A549 (cell line): ENCODE measurements around the gene DPP10. TPM values are rescaled to one million over a fixed set of nuclear protein-coding genes. Genes with fewer than 3 reads are reported as not detected.

Experiments used
- ATAC-seq, 2 experiments: fragments of 200-7000 bp in 1 of 2; fragments of >200 bp in 1 of 2; cut with Nextera tagmentation in 1 of 2; cut with Tn5 transposase in 1 of 2; 3 replicates each; pipeline versions ENCODE4 v1.8.0 to v1.9.1; 2018 to 2020; ENCODE audit warnings: mild to moderate bottlenecking in 1 of 2, moderate library complexity in 1 of 2
- CTCF ChIA-PET: fragments of 300-600 bp; sonication (Branson Sonifier 250); formaldehyde crosslinking; extraction: SDS; loops from one replicate; lab custom pipeline; 2021; ENCODE audit warnings: antibody characterized with exemption, inconsistent platforms; lab: Yijun Ruan, JAX
- POLR2A ChIA-PET: fragments of 350-600 bp; formaldehyde crosslinking; extraction: SDS; loops from one replicate; lab custom pipeline; 2021; ENCODE audit warnings: antibody characterized with exemption, inconsistent platforms; lab: Yijun Ruan, JAX
- DNase-seq, 2 experiments: peaks; one replicate each; pipeline versions ENCODE4 v3.0.0 to v3.0.0-alpha.2; 2011 to 2016; ENCODE audit warnings: low read depth in 1 of 2, low spot score in 1 of 2
- FAIRE-seq: peaks from 2 replicates; lab custom pipeline; 2011; peaks lifted over from hg19 to GRCh38; lab: Jason Lieb, UNC
- H3K27ac ChIP-seq, 2 experiments: fragments of >200 bp; sonication (Bioruptor Twin); formaldehyde crosslinking; 3 replicates each; pipeline ENCODE4 v1.5.1; 2016 to 2017
- H3K4me1 ChIP-seq: fragments of >200 bp; sonication (Bioruptor Twin); formaldehyde crosslinking; 3 replicates; pipeline ENCODE4 v1.6.1; 2016
- H3K4me2 ChIP-seq: fragments of >200 bp; sonication (Bioruptor Twin); formaldehyde crosslinking; 3 replicates; pipeline ENCODE4 v1.6.1; 2016
- H3K4me3 ChIP-seq: fragments of >200 bp; sonication (Bioruptor Twin); formaldehyde crosslinking; 3 replicates; pipeline ENCODE4 v1.5.1; 2016
- H3K9me3 ChIP-seq: fragments of >200 bp; sonication (Bioruptor Twin); formaldehyde crosslinking; 3 replicates; pipeline ENCODE4 v1.6.1; 2016
- CEBPB ChIP-seq, 2 experiments: fragments of >200 bp in 1 of 2; sonication (Bioruptor Twin) in 1 of 2; formaldehyde crosslinking in 1 of 2; IDR thresholded peaks; 2 replicates each; pipeline ENCODE4 v1.6.1; 2012 to 2016
- EHF ChIP-seq: fragments of 250-450 bp; sonication (Bioruptor Pico); IDR thresholded peaks from 2 replicates; pipeline ENCODE4 v1.5.0; 2020; ENCODE audit warnings: mild to moderate bottlenecking
- ESRRA ChIP-seq: fragments of 150-350 bp; IDR thresholded peaks from 2 replicates; pipeline ENCODE4 v1.6.1; 2014; ENCODE audit warnings: mild to moderate bottlenecking, low read length, borderline replicate concordance
- FOSB ChIP-seq: fragments of 250-450 bp; sonication (Bioruptor Pico); IDR thresholded peaks from 2 replicates; pipeline ENCODE4 v1.5.0; 2020; ENCODE audit warnings: mild to moderate bottlenecking, moderate library complexity
- GATA3 ChIP-seq: IDR thresholded peaks from 2 replicates; pipeline ENCODE4 v1.6.1; 2012; ENCODE audit warnings: borderline replicate concordance
- HOXA7 ChIP-seq: fragments of 250-450 bp; sonication (Bioruptor Pico); IDR thresholded peaks from 2 replicates; pipeline ENCODE4 v1.5.0; 2020; ENCODE audit warnings: mild to moderate bottlenecking, moderate library complexity
- HOXB5 ChIP-seq: fragments of 250-450 bp; sonication (Bioruptor Pico); IDR thresholded peaks from 2 replicates; pipeline ENCODE4 v1.5.0; 2020; ENCODE audit warnings: mild to moderate bottlenecking, moderate library complexity
- JUN ChIP-seq, 2 experiments: fragments of >200 bp; sonication (Bioruptor Twin); formaldehyde crosslinking; IDR thresholded peaks; 2 replicates in 1 of 2; 3 replicates in 1 of 2; pipeline ENCODE4 v1.6.1; 2016 to 2017
- JUNB ChIP-seq: fragments of >200 bp; sonication (Bioruptor Twin); formaldehyde crosslinking; IDR thresholded peaks from 2 replicates; pipeline ENCODE4 v1.6.1; 2016
- KDM1A ChIP-seq: fragments of 200-600 bp; sonication (generic); IDR thresholded peaks from 2 replicates; pipeline ENCODE4 v1.6.1; 2016; ENCODE audit warnings: low read depth, mild to moderate bottlenecking
- KDM5A ChIP-seq: fragments of 200-600 bp; sonication (generic); IDR thresholded peaks from 2 replicates; pipeline ENCODE4 v1.6.1; 2016; ENCODE audit warnings: antibody characterized with exemption, mild to moderate bottlenecking
- RAD21 ChIP-seq, 2 experiments: fragments of >200 bp in 1 of 2; sonication (Bioruptor Twin) in 1 of 2; formaldehyde crosslinking in 1 of 2; IDR thresholded peaks in 1 of 2; conservative IDR thresholded peaks in 1 of 2; 2 replicates in 1 of 2; 3 replicates in 1 of 2; pipeline ENCODE4 v1.6.1; 2012 to 2018; ENCODE audit warnings: inconsistent platforms in 1 of 2
- RARB ChIP-seq: fragments of 250-450 bp; sonication (Bioruptor Pico); IDR thresholded peaks from 2 replicates; pipeline ENCODE4 v1.8.0; 2021; ENCODE audit warnings: mild to moderate bottlenecking, moderate library complexity
- RFX5 ChIP-seq: fragments of 450-650 bp; IDR thresholded peaks from 2 replicates; pipeline ENCODE4 v1.7.1; 2014; ENCODE audit warnings: antibody characterized with exemption, mild to moderate bottlenecking, moderate library complexity
- RNF2 ChIP-seq: fragments of 200-600 bp; sonication (generic); IDR thresholded peaks from 2 replicates; pipeline ENCODE4 v1.6.1; 2016; ENCODE audit warnings: low read depth, mild to moderate bottlenecking, antibody characterized with exemption, moderate library complexity, borderline replicate concordance
- ZC3H11A ChIP-seq: fragments of 450-650 bp; IDR thresholded peaks from 2 replicates; pipeline ENCODE4 v1.6.1; 2014; ENCODE audit warnings: antibody characterized with exemption, mild to moderate bottlenecking
- ZFP36 ChIP-seq: fragments of 450-650 bp; IDR thresholded peaks from 2 replicates; pipeline ENCODE4 v1.6.1; 2014; ENCODE audit warnings: borderline replicate concordance; ENCODE audit not compliant: partially characterized antibody
- WGBS: methylation state at CpG from one replicate; pipeline ENCODE4 v1.1.6; 2017; ENCODE audit errors: missing lambda C conversion rate; 5-methylcytosine and 5-hydroxymethylcytosine counted together
- polyA plus RNA-seq, 4 experiments: library from polyadenylated mRNA; depleted of rRNA in 3 of 4; stranded (reverse); fragments of >200 nt; fragmentation: RNase III in 1 of 4; extraction: RNeasy Plus Mini Kit Qiagen cat#74134 plus additional on column Dnase treatment in 1 of 4; gene quantifications; 2 replicates in 3 of 4; 3 replicates in 1 of 4; pipeline ENCODE4 v1.2.3, GENCODE V29; 2011 to 2017
- TF ChIP-seq, protein P1 (sequence below): fragments of 200-600 bp; sonication (generic); IDR thresholded peaks from 2 replicates; pipeline ENCODE4 v1.6.1; 2016; ENCODE audit warnings: antibody characterized with exemption, mild to moderate bottlenecking, moderate library complexity
- TF ChIP-seq, protein P2 (sequence below): fragments of 250-450 bp; sonication (Bioruptor Pico); IDR thresholded peaks from 2 replicates; pipeline ENCODE4 v1.5.0; 2020; ENCODE audit warnings: low read depth, mild to moderate bottlenecking, moderate library complexity
- TF ChIP-seq, protein P3 (sequence below): IDR thresholded peaks from 2 replicates; pipeline ENCODE4 v1.6.1; 2012; ENCODE audit warnings: low read depth, borderline replicate concordance
- TF ChIP-seq, protein P4 (sequence below): fragments of >200 bp; sonication (Bioruptor Twin); formaldehyde crosslinking; IDR thresholded peaks from 3 replicates; pipeline ENCODE4 v1.6.1; 2016

Gene DPP10
- polyA plus RNA-seq, 2 of the 4 experiments (the other 2 are of a cell fraction), result not detected

DNA sequence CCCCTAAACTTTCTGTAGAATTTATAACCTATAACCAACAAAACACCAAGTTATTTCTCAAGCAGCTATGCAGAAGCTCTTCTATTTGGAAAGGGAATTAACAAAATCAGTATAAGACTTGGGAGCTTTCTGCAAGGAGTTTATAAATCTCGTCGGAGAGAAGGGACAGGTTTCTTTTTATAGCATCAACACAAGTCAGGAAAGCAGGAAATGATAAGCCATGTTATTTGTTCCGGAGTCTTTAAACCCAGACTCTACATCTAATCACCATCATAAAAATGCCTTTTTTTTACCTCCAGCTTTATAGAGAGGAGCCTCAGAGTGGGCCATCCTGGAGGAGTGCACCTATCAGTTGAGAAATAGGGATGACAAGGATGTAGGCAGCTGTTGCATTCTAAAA is 137.1 kb downstream of the DPP10 start:
- H3K4me2 ChIP-seq, result no peak overlapping the region
- no peaks in the 10 kb centered on the region for H3K4me1 ChIP-seq
- CTCF ChIA-PET, result no interaction called here
- TF ChIP-seq, protein P1, sequence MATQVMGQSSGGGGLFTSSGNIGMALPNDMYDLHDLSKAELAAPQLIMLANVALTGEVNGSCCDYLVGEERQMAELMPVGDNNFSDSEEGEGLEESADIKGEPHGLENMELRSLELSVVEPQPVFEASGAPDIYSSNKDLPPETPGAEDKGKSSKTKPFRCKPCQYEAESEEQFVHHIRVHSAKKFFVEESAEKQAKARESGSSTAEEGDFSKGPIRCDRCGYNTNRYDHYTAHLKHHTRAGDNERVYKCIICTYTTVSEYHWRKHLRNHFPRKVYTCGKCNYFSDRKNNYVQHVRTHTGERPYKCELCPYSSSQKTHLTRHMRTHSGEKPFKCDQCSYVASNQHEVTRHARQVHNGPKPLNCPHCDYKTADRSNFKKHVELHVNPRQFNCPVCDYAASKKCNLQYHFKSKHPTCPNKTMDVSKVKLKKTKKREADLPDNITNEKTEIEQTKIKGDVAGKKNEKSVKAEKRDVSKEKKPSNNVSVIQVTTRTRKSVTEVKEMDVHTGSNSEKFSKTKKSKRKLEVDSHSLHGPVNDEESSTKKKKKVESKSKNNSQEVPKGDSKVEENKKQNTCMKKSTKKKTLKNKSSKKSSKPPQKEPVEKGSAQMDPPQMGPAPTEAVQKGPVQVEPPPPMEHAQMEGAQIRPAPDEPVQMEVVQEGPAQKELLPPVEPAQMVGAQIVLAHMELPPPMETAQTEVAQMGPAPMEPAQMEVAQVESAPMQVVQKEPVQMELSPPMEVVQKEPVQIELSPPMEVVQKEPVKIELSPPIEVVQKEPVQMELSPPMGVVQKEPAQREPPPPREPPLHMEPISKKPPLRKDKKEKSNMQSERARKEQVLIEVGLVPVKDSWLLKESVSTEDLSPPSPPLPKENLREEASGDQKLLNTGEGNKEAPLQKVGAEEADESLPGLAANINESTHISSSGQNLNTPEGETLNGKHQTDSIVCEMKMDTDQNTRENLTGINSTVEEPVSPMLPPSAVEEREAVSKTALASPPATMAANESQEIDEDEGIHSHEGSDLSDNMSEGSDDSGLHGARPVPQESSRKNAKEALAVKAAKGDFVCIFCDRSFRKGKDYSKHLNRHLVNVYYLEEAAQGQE, result no peak
- TF ChIP-seq JUN (IDR thresholded peaks at IDR 0.05) (no peak), ZC3H11A (no peak)
- TF ChIP-seq, all 56 proteins: peak for 0
- WGBS, result 24% methylated on average over 3 of the region's 3 CpGs
- POLR2A ChIA-PET, result no interaction called here
- no peak overlapping the region for H3K4me3 ChIP-seq
- ATAC-seq (no peak), DNase-seq (no peak), FAIRE-seq (no peak)
- H3K9me3 ChIP-seq, result no peaks in the 10 kb centered on the region
- H3K27ac ChIP-seq, result no peak overlapping the region

DNA sequence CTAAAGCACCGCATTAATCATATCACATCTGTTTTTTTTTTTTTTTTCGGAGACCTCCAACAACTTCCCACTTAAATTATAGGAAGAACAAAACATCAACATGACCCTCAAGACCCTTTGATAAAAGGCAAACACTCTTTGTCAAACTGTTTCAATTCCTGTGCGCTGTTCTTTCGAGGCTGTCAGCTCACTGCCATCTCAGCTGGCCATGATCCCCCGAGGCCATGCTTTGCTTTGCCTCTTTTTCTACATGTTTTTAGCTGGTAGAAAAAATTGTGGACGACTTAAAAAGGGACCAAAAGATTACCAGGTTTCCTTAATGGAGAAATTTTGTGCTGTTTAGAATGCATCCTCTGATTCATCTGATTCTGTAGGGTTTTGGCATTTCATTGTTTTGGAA is 138.2 kb downstream of the DPP10 start:
- Histone ChIP-seq H3K27ac (no peak overlapping the region), H3K4me3 (no peak overlapping the region), H3K9me3 (no peaks in the 10 kb centered on the region), H3K4me2 (no peak overlapping the region), H3K4me1 (no peaks in the 10 kb centered on the region)
- ChIA-PET CTCF (interaction anchor here (0.7 kb wide), 1 partner anchor 860 kb away, joined by 4 read pairs; no protein-coding TSS in a partner anchor), POLR2A (no interaction called here)
- FAIRE-seq (no peak), DNase-seq (no peak), ATAC-seq (no peak)
- 43% methylated on average over 6 of the region's 6 CpGs for WGBS
- TF ChIP-seq KDM5A, result no peak
- TF ChIP-seq, protein P2, sequence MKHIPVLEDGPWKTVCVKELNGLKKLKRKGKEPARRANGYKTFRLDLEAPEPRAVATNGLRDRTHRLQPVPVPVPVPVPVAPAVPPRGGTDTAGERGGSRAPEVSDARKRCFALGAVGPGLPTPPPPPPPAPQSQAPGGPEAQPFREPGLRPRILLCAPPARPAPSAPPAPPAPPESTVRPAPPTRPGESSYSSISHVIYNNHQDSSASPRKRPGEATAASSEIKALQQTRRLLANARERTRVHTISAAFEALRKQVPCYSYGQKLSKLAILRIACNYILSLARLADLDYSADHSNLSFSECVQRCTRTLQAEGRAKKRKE (CRISPR knock-in tag), result no peak
- no peak for TF ChIP-seq KDM1A
- TF ChIP-seq RNF2, result no peak
- TF ChIP-seq, protein P3, sequence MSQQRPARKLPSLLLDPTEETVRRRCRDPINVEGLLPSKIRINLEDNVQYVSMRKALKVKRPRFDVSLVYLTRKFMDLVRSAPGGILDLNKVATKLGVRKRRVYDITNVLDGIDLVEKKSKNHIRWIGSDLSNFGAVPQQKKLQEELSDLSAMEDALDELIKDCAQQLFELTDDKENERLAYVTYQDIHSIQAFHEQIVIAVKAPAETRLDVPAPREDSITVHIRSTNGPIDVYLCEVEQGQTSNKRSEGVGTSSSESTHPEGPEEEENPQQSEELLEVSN, result no peak
- TF ChIP-seq GATA3, result no peak
- no peak for TF ChIP-seq RARB (CRISPR knock-in tag)
- no peak for TF ChIP-seq RAD21 (conservative IDR thresholded peaks at IDR 0.05 in 1 of 2, IDR thresholded peaks at IDR 0.05 in 1 of 2)
- TF ChIP-seq CEBPB (IDR thresholded peaks at IDR 0.05), result no peak
- TF ChIP-seq JUN (IDR thresholded peaks at IDR 0.05), result no peak
- no peak for TF ChIP-seq JUNB
- no peak for TF ChIP-seq HOXB5 (CRISPR knock-in tag)
- no peak for TF ChIP-seq EHF (CRISPR knock-in tag)
- no peak for TF ChIP-seq ZC3H11A
- no peak for TF ChIP-seq RFX5
- TF ChIP-seq ESRRA, result no peak
- no peak for TF ChIP-seq FOSB (CRISPR knock-in tag)

DNA sequence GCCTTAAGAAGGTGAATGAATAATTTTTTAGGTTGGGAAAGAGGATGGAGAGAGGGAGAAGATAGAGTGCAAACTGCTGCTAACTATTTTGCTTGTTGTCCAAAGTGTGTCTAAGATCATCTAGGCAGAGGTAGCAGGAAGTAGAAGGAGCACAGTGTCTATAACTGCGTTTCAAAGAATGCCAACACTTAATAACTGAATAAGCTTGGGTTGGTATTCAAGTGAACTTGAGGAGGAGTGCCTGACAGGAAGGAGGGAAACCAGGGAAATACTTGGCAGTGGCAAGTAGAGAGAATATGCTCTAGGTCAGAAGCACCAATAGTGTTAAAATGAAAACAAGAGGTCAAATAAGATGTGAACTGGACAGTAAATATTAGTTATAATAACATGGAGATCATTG is 155.9 kb downstream of the DPP10 start:
- no peak for ATAC-seq
- Histone ChIP-seq H3K4me2 (no peak overlapping the region), H3K4me1 (no peaks in the 10 kb centered on the region), H3K4me3 (no peak overlapping the region), H3K9me3 (no peaks in the 10 kb centered on the region), H3K27ac (no peak overlapping the region)
- ChIA-PET POLR2A (no interaction called here), CTCF (no interaction called here)
- no peak for DNase-seq
- FAIRE-seq, result no peak
- 0% methylated on average over 1 of the region's 1 CpG for WGBS
- TF ChIP-seq, protein P2 (CRISPR knock-in tag), result no peak
- TF ChIP-seq ZFP36 (no peak), HOXA7 (no peak)
- TF ChIP-seq, protein P4, sequence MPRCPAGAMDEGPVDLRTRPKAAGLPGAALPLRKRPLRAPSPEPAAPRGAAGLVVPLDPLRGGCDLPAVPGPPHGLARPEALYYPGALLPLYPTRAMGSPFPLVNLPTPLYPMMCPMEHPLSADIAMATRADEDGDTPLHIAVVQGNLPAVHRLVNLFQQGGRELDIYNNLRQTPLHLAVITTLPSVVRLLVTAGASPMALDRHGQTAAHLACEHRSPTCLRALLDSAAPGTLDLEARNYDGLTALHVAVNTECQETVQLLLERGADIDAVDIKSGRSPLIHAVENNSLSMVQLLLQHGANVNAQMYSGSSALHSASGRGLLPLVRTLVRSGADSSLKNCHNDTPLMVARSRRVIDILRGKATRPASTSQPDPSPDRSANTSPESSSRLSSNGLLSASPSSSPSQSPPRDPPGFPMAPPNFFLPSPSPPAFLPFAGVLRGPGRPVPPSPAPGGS, result no peak
